GM12878 (cell line): Measurements from ENCODE around the gene KLHL36. TPM values are rescaled to one million over a fixed set of nuclear protein-coding genes. Genes with fewer than 3 reads are reported as not detected.

Source experiments
- ATAC-seq: fragments of 200-7000 bp; cut with Tn5 transposase; 3 replicates; pipeline ENCODE4 v1.9.1; 2020; ENCODE audit warnings: mild to moderate bottlenecking, moderate library complexity
- BruUV-seq: library from RNA; stranded (reverse); fragments of 400-500 nt; replicated peaks from 2 replicates; lab custom pipeline; 2021; lab: Mats Ljungman, UMichigan
- CTCF ChIA-PET: fragments of 300-600 bp; sonication (Branson Sonifier 250); formaldehyde crosslinking; extraction: SDS; loops from one replicate; lab custom pipeline; 2021; ENCODE audit warnings: inconsistent platforms; lab: Yijun Ruan, JAX
- POLR2A ChIA-PET: fragments of 350-600 bp; formaldehyde crosslinking; extraction: SDS; loops from one replicate; lab custom pipeline; 2021; ENCODE audit warnings: inconsistent platforms; lab: Charles Lee
- RAD21 ChIA-PET: fragments of 300-600 bp; sonication (Branson Sonifier 250); formaldehyde crosslinking; loops from one replicate; lab custom pipeline; 2023; ENCODE audit warnings: antibody characterized with exemption; ENCODE audit not compliant: unreplicated experiment; lab: Charles Lee
- SMC1A ChIA-PET: fragments of 300-600 bp; sonication (Branson Sonifier 250); formaldehyde crosslinking; loops from one replicate; lab custom pipeline; 2023; ENCODE audit not compliant: unreplicated experiment, uncharacterized antibody; lab: Charles Lee
- DNase-seq: peaks from one replicate; pipeline ENCODE4 v3.0.0-alpha.2; 2011; ENCODE audit warnings: low read depth, low spot score
- FAIRE-seq: peaks from 3 replicates; lab custom pipeline; 2011; peaks lifted over from hg19 to GRCh38; lab: Jason Lieb, UNC
- H2AFZ ChIP-seq: 2 replicates; pipeline ENCODE4 v1.6.0; 2011; ENCODE audit warnings: low read depth, low read length, control low read depth; ENCODE audit not compliant: control insufficient read depth
- H3K27ac ChIP-seq: 2 replicates; pipeline ENCODE4 v1.5.1; 2011; ENCODE audit warnings: control low read depth; ENCODE audit not compliant: control insufficient read depth, insufficient read depth
- H3K27me3 ChIP-seq, 2 experiments: replicated peaks in 1 of 2; 2 replicates each; pipeline versions ENCODE4 v1.6.0 to v1.6.1; 2011; ENCODE audit warnings: low read length in 1 of 2; ENCODE audit not compliant: control insufficient read depth in 2 of 2, insufficient read depth in 2 of 2
- H3K36me3 ChIP-seq, 2 experiments: 2 replicates each; pipeline ENCODE4 v1.5.1; 2011; ENCODE audit warnings: low read length in 1 of 2; ENCODE audit not compliant: control insufficient read depth in 2 of 2, insufficient read depth in 2 of 2
- H3K4me1 ChIP-seq: 2 replicates; pipeline ENCODE4 v1.6.1; 2011; ENCODE audit warnings: mild to moderate bottlenecking, low read length, moderate library complexity, mixed read lengths; ENCODE audit not compliant: control insufficient read depth, insufficient read depth
- H3K4me2 ChIP-seq: 2 replicates; pipeline ENCODE4 v1.6.0; 2011; ENCODE audit warnings: control low read depth; ENCODE audit not compliant: control insufficient read depth, insufficient read depth
- H3K4me3 ChIP-seq: fragments of 200-600 bp; sonication (generic); 2 replicates; pipeline ENCODE4 v1.5.1; 2016
- H3K79me2 ChIP-seq: 2 replicates; pipeline ENCODE4 v1.6.0; 2011; ENCODE audit warnings: low read length; ENCODE audit not compliant: control insufficient read depth, insufficient read depth
- H3K9ac ChIP-seq: 2 replicates; pipeline ENCODE4 v1.8.0; 2011; ENCODE audit warnings: low read length, control low read depth, mixed read lengths; ENCODE audit not compliant: control insufficient read depth, insufficient read depth
- H3K9me3 ChIP-seq: replicated peaks from 3 replicates; pipeline ENCODE4 v1.5.1; 2011; ENCODE audit warnings: mild to moderate bottlenecking, low read length; ENCODE audit not compliant: control insufficient read depth, insufficient read depth
- H4K20me1 ChIP-seq: 2 replicates; pipeline ENCODE4 v1.6.0; 2011; ENCODE audit not compliant: control insufficient read depth, insufficient read depth
- ASH2L ChIP-seq: fragments of 300-600, 200-600 bp; sonication (generic); IDR thresholded peaks from 2 replicates; pipeline ENCODE4 v1.6.1; 2017; ENCODE audit warnings: low read depth, mild to moderate bottlenecking, borderline replicate concordance
- CHD1 ChIP-seq: IDR thresholded peaks from 2 replicates; pipeline ENCODE4 v1.6.1; 2012; ENCODE audit warnings: low read depth, low read length, improper control_type of control experiment
- CUX1 ChIP-seq: IDR thresholded peaks from 2 replicates; pipeline ENCODE4 v1.6.1; 2012; ENCODE audit warnings: improper control_type of control experiment, low read depth, low read length; ENCODE audit not compliant: insufficient replicate concordance
- HDAC2 ChIP-seq: fragments of 200-600 bp; sonication (generic); IDR thresholded peaks from 2 replicates; pipeline ENCODE4 v1.6.1; 2017
- HDAC6 ChIP-seq: fragments of 200-600 bp; sonication (generic); IDR thresholded peaks from one replicate; pipeline ENCODE4 v1.8.0; 2017; ENCODE audit warnings: antibody characterized with exemption; ENCODE audit not compliant: unreplicated experiment
- NR2C2 ChIP-seq: IDR thresholded peaks from 2 replicates; pipeline ENCODE4 v1.6.1; 2011; ENCODE audit warnings: borderline replicate concordance, low read depth; ENCODE audit not compliant: control insufficient read depth, insufficient read length
- PAX5 ChIP-seq: IDR thresholded peaks from 2 replicates; pipeline ENCODE4 v1.6.1; 2011; ENCODE audit warnings: low read depth, low read length, borderline replicate concordance
- REST ChIP-seq: IDR thresholded peaks from 2 replicates; pipeline ENCODE4 v1.6.1; 2012; ENCODE audit warnings: mild to moderate bottlenecking, low read depth, low read length
- SIX5 ChIP-seq: IDR thresholded peaks from 2 replicates; pipeline ENCODE4 v1.6.1; 2011; ENCODE audit warnings: mild to moderate bottlenecking, low read depth, low read length, moderate library complexity; ENCODE audit not compliant: severe bottlenecking
- SP1 ChIP-seq: IDR thresholded peaks from one replicate; pipeline ENCODE4 v1.6.1; 2011; ENCODE audit warnings: low read depth, low read length
- SPI1 ChIP-seq: IDR thresholded peaks from 2 replicates; pipeline ENCODE4 v1.6.1; 2011; ENCODE audit warnings: low read depth, mild to moderate bottlenecking, low read length, moderate library complexity, borderline replicate concordance; ENCODE audit not compliant: insufficient read depth
- SRF ChIP-seq, 2 experiments: IDR thresholded peaks; 2 replicates each; pipeline ENCODE4 v1.6.1; 2011; ENCODE audit warnings: low read depth in 2 of 2, low read length in 2 of 2, mild to moderate bottlenecking in 1 of 2, moderate library complexity in 1 of 2
- ZNF24 ChIP-seq: fragments of 450-650 bp; IDR thresholded peaks from 2 replicates; pipeline ENCODE4 v1.6.1; 2017; ENCODE audit warnings: antibody characterized with exemption, mild to moderate bottlenecking
- ZZZ3 ChIP-seq: IDR thresholded peaks from 2 replicates; pipeline ENCODE4 v1.6.1; 2011; ENCODE audit warnings: low read depth; ENCODE audit not compliant: control insufficient read depth, insufficient read length
- WGBS: methylation state at CpG from one replicate; pipeline ENCODE4 v1.1.6; 2016; ENCODE audit warnings: low lambda C conversion rate; ENCODE audit not compliant: insufficient replicate concordance, insufficient coverage; ENCODE audit errors: missing lambda C conversion rate; 5-methylcytosine and 5-hydroxymethylcytosine counted together
- in situ Hi-C: fragments of 300-500 bp; cut with MboI; formaldehyde crosslinking; loops from 9 replicates; pipeline ENCODE4 v1.14.3; 2018; ENCODE audit warnings: mixed read lengths
- intact Hi-C: fragments of 100-400 bp; cut with micrococcal nuclease; formaldehyde crosslinking; loops from one replicate; pipeline ENCODE4 v1.14.2; 2022; ENCODE audit not compliant: unreplicated experiment
- polyA plus RNA-seq, 11 experiments: library from polyadenylated mRNA; depleted of rRNA in 4 of 11; unstranded in 6 of 11; stranded (reverse) in 5 of 11; fragments of >200 nt; fragmentation: Nextera tagmentation in 4 of 11; fragmentation: Illumina TruSeq in 1 of 11; extraction: Ambion mirVana in 4 of 11; extraction: Trizol in 1 of 11; gene quantifications; 1 replicate in 1 of 11; 2 replicates in 10 of 11; pipeline versions ENCODE4 v1.2.1 to v1.2.3, GENCODE V29; 2011 to 2016; ENCODE audit warnings: inconsistent platforms in 2 of 11, missing spikeins in 2 of 11, low read depth in 1 of 11
- total RNA-seq, 4 experiments: library from RNA; depleted of rRNA in 3 of 4; stranded (reverse); fragments of >200 nt in 3 of 4; fragmentation: Illumina TruSeq in 1 of 4; extraction: Trizol in 1 of 4; gene quantifications; 2 replicates each; pipeline versions ENCODE4 v1.2.1 to v1.2.3, GENCODE V29; 2013 to 2021

The KLHL36 gene
- total and polyA plus RNA-seq, 10 of the 15 experiments (the other 5 are each of a cell fraction or from before 2014, with no cell fraction given): 2.6 to 45.3 (median 16.8) TPM

- ATAC-seq (no peak), DNase-seq (no peak), FAIRE-seq (no peak)
- WGBS: 47% methylated on average over 6 of the region's 6 CpGs
- H3K4me1 ChIP-seq: peaks cover 2% of the 10 kb centered on the region
- no TSS peak for BruUV-seq
- H3K9me3 ChIP-seq: no peaks in the 10 kb centered on the region; the same call in 2 of the 3 replicates
- no peaks in the 10 kb centered on the region for H3K79me2 ChIP-seq
- in situ Hi-C loops: no loop called here
- H3K36me3 ChIP-seq: no peaks in the 10 kb centered on the region
- no peaks in the 10 kb centered on the region for H4K20me1 ChIP-seq
- ChIA-PET CTCF (interaction anchor here (1.6 to 3.1 kb wide), 4 partner anchors 20 to 70 kb away, joined by 4 to 19 read pairs (median 7); no protein-coding TSS in a partner anchor), RAD21 (interaction anchor here (1.0 kb wide), 1 partner anchor 27 kb away, joined by 5 read pairs; no protein-coding TSS in a partner anchor), SMC1A (interaction anchor here (0.7 kb wide), 1 partner anchor 29 kb away, joined by 3 read pairs; no protein-coding TSS in a partner anchor), POLR2A (interaction anchor here (0.6 kb wide), 1 partner anchor 13 kb away, joined by 3 read pairs; no protein-coding TSS in a partner anchor)
- no peak overlapping the region for H3K27ac ChIP-seq
- no peak overlapping the region for H3K9ac ChIP-seq
- H2AFZ ChIP-seq: no peak overlapping the region
- intact Hi-C loops: no loop called here
- H3K4me3 ChIP-seq: no peak overlapping the region
- H3K4me2 ChIP-seq: no peak overlapping the region
- H3K27me3 ChIP-seq: no peaks in the 10 kb centered on the region
- TF ChIP-seq SRF (IDR thresholded peaks at IDR 0.05; ENCODE audit: low read depth in 2 of 2, low read length in 2 of 2) (no peak), CUX1 (no peak), PAX5 (no peak), SPI1 (no peak), ZZZ3 (no peak), SP1 (no peak), ZNF24 (no peak), REST (no peak), HDAC2 (no peak), ASH2L (no peak), NR2C2 (no peak), CHD1 (no peak), SIX5 (no peak), HDAC6 (no peak)
These were observed 44.3 kb downstream of the KLHL36 start for GRCh38 chr16:84692451-84693214.
